Glutamatergic neuron (in vitro differentiated cells): ENCODE data around the gene PAPPA. TPM values are rescaled to one million over a fixed set of nuclear protein-coding genes. Genes with fewer than 3 reads are reported as not detected.

Source experiments
- DNase-seq: peaks from one replicate; pipeline ENCODE4 v3.0.0; 2022
- H3K27ac Mint-ChIP-seq: one replicate; pipeline ENCODE4 v1.8.0; 2020; ENCODE audit warnings: mild to moderate bottlenecking, mixed read lengths, inconsistent platforms; ENCODE audit not compliant: unreplicated experiment
- H3K27me3 Mint-ChIP-seq: one replicate; pipeline ENCODE4 v1.8.0; 2020; ENCODE audit warnings: mild to moderate bottlenecking, moderate library complexity, mixed read lengths, inconsistent platforms; ENCODE audit not compliant: unreplicated experiment
- H3K36me3 Mint-ChIP-seq: one replicate; pipeline ENCODE4 v1.8.0; 2020; ENCODE audit warnings: mild to moderate bottlenecking, mixed read lengths, inconsistent platforms; ENCODE audit not compliant: unreplicated experiment
- H3K4me1 Mint-ChIP-seq: one replicate; pipeline ENCODE4 v1.8.0; 2020; ENCODE audit warnings: mild to moderate bottlenecking, low read depth, mixed read lengths, inconsistent platforms; ENCODE audit not compliant: unreplicated experiment
- H3K4me3 Mint-ChIP-seq: one replicate; pipeline ENCODE4 v1.8.0; 2020; ENCODE audit warnings: mild to moderate bottlenecking, mixed read lengths, inconsistent platforms; ENCODE audit not compliant: unreplicated experiment
- H3K9me3 Mint-ChIP-seq: one replicate; pipeline ENCODE4 v1.8.0; 2020; ENCODE audit warnings: mild to moderate bottlenecking, moderate library complexity, mixed read lengths, inconsistent platforms; ENCODE audit not compliant: unreplicated experiment
- total RNA-seq: library from RNA; stranded (reverse); fragmentation: NEBNext Ultra II Directional; extraction: Animal tissue kit (Norgen Biotek cat#: 25700); gene quantifications from one replicate; pipeline ENCODE4 v1.2.1, GENCODE V29; 2021; ENCODE audit not compliant: unreplicated experiment
- TF ChIP-seq, protein P1 (sequence below): fragments of 200-600 bp; sonication (generic); IDR thresholded peaks from one replicate; pipeline ENCODE4 v1.5.0; 2021; ENCODE audit not compliant: partially characterized antibody, unreplicated experiment

The PAPPA gene
- total RNA-seq, 1 donor from 2014 or later: 10.5 TPM

DNA sequence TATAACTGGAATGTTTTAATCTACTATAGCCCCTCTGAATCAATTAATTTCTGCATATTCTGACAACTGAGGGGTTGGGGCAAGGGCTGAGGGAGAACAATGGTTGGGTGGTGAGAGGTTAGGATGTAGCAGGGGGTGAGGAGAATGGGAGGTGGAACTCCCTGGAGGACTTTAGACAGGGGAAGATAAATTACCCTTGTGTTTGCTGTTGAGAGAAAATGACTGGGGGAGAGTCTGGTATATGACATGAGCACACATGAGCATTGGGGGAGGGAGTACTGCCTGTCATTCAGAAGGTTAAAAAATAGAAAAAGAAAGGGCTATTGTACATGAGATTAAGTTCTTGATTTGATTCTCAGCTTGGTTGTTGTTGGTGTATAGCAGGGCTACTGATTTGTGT, 37.2 kb upstream of the PAPPA start:
- Mint-ChIP-seq H3K27ac (no peak overlapping the region), H3K36me3 (no peaks in the 10 kb centered on the region), H3K9me3 (no peaks in the 10 kb centered on the region), H3K4me3 (no peak overlapping the region), H3K4me1 (no peaks in the 10 kb centered on the region), H3K27me3 (no peaks in the 10 kb centered on the region)
- TF ChIP-seq, protein P1, sequence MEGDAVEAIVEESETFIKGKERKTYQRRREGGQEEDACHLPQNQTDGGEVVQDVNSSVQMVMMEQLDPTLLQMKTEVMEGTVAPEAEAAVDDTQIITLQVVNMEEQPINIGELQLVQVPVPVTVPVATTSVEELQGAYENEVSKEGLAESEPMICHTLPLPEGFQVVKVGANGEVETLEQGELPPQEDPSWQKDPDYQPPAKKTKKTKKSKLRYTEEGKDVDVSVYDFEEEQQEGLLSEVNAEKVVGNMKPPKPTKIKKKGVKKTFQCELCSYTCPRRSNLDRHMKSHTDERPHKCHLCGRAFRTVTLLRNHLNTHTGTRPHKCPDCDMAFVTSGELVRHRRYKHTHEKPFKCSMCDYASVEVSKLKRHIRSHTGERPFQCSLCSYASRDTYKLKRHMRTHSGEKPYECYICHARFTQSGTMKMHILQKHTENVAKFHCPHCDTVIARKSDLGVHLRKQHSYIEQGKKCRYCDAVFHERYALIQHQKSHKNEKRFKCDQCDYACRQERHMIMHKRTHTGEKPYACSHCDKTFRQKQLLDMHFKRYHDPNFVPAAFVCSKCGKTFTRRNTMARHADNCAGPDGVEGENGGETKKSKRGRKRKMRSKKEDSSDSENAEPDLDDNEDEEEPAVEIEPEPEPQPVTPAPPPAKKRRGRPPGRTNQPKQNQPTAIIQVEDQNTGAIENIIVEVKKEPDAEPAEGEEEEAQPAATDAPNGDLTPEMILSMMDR: no peak
- DNase-seq: no peak

DNA sequence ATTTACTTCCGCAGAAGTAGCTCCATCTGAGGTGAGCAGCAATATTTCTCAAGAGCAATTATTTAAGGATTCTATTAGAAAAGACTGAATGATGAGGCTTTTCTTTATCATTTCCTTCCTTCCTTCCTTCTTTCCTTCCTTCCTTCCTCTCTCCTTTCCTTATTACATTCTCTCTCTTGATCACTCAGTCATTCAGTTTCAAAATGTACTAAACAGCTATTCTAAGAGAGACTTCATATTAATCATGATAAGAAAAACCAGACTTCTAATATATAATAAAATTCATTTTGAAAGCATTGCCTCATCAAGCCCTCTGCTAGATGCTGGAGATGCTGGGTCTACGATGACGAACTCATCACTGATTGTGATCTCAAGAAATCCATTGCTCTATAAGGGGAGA, 30.4 kb upstream of the PAPPA start:
- no peaks in the 10 kb centered on the region for H3K27me3 Mint-ChIP-seq
- no peak for DNase-seq
- TF ChIP-seq, protein P1: no peak
- H3K9me3 Mint-ChIP-seq: no peaks in the 10 kb centered on the region
- no peaks in the 10 kb centered on the region for H3K4me1 Mint-ChIP-seq
- no peak overlapping the region for H3K4me3 Mint-ChIP-seq
- H3K27ac Mint-ChIP-seq: no peak overlapping the region
- H3K36me3 Mint-ChIP-seq: no peaks in the 10 kb centered on the region

DNA sequence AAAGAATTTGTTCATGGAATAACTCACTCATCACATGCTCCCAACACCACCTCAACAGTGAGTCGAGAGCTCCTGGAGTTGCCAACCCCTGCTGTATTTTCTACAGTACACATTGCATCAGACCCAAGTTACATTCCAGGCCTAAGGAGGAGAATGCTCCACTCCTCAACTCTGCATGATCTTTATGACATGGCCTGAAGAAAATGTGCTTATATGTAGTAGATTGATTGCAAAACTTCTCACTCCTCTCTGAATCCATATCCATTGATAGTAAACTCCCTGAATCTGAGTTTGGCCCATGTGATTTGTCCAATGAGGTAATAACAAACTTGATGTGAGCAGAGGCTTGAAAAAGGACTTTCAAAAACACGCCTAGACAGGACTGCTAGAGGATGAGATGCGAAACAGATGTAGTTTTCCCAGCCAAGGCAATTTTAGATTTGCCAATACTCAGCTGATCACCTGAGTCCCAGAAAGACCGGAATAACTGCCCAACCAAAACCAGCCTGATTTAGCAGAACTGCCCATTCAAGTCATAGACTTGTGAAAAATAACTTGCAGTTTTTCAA, 29.0 kb upstream of the PAPPA start:
- no peaks in the 10 kb centered on the region for H3K4me1 Mint-ChIP-seq
- TF ChIP-seq, protein P1: no peak
- no peak overlapping the region for H3K4me3 Mint-ChIP-seq
- DNase-seq: no peak
- H3K9me3 Mint-ChIP-seq: no peaks in the 10 kb centered on the region
- H3K36me3 Mint-ChIP-seq: no peaks in the 10 kb centered on the region
- no peak overlapping the region for H3K27ac Mint-ChIP-seq
- no peaks in the 10 kb centered on the region for H3K27me3 Mint-ChIP-seq

DNA sequence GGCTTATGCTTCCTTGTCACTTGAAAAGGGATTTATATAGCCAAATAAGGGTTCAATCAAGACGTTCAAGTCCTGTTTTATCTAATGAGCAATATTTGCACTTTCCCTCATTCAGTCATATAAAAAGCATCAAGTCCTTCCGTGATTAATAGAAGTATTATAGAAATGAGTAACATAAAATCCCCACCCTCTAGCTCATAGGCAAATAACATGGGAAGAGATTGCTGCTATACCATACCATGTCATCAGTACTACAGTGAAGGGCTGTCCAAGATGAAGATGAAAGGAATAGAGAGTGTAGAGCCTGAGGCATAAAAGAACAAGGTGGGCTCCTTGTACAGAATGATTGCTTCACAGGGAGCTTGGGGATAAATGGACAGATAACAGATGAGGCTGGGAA, 20.4 kb upstream of the PAPPA start:
- no peaks in the 10 kb centered on the region for H3K36me3 Mint-ChIP-seq
- no peak overlapping the region for H3K27ac Mint-ChIP-seq
- no peak overlapping the region for H3K4me3 Mint-ChIP-seq
- DNase-seq: no peak
- H3K4me1 Mint-ChIP-seq: no peaks in the 10 kb centered on the region
- TF ChIP-seq, protein P1: no peak
- no peaks in the 10 kb centered on the region for H3K27me3 Mint-ChIP-seq
- H3K9me3 Mint-ChIP-seq: no peaks in the 10 kb centered on the region

DNA sequence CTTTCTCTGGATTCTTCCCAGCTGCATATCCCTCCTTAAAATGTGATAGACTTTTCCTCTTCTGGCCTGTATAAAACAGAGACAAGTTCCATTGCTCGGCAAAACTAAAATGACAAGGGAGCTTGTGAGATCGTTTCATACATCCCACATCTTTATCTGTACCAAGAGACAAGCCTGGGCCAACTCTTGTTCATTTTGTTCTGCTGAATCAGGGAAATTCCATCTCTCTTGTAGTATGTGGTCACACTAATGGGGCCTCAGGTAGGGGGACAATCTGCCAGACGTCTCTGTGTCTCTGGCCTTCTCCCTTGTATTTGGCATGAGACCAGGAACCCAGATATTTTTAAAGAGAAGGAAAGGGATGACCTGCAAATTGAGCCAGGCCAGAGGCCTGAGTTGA, 18.6 kb upstream of the PAPPA start:
- no peak overlapping the region for H3K27ac Mint-ChIP-seq
- no peaks in the 10 kb centered on the region for H3K36me3 Mint-ChIP-seq
- H3K4me3 Mint-ChIP-seq: no peak overlapping the region
- no peaks in the 10 kb centered on the region for H3K27me3 Mint-ChIP-seq
- DNase-seq: no peak
- TF ChIP-seq, protein P1: no peak
- no peaks in the 10 kb centered on the region for H3K4me1 Mint-ChIP-seq
- no peaks in the 10 kb centered on the region for H3K9me3 Mint-ChIP-seq
